Umbilical cord (tissue), 2 donors: ENCODE measurements around the gene SMOC2. TPM values are rescaled to one million over a fixed set of nuclear protein-coding genes. Genes with fewer than 3 reads are reported as not detected.
"Not testable (repeated sequence)": the region's sequence is repeated elsewhere in the genome, so short reads cannot be mapped to it uniquely, and the experiment has no call there.

Experiments
- DNase-seq: peaks from one replicate; pipeline ENCODE4 v3.0.0-alpha.2; 2015; ENCODE audit warnings: low spot score
- total RNA-seq: library from RNA; depleted of rRNA; stranded (reverse); fragments of >200 nt; gene quantifications from one replicate; pipeline ENCODE4 v1.2.3, GENCODE V29; 2014; ENCODE audit warnings: low replicate concordance; ENCODE audit not compliant: insufficient read depth

SMOC2 gene
- total RNA-seq, 1 donor from 2014 or later, result 146 TPM

DNA sequence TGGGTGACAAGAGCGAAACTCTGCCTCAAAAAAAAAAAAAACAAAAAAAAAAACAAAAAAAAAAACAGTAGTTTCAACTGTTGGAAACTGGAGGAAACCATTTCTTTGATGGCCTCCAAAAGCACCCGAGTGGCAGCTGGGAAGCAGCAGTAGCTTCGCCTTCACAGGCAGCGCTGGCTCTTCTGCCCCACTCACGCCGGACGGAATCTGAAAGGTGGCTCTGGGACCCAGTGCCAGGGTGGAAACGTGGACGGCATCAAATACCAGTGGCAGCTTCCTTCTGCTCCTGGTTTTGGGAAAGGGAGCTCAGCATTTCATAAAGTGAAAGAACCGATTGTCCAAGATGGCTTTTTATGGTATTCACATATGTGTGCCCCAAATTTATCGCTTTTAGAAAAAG, 159.4 kb downstream of the SMOC2 start:
- no peak for DNase-seq

DNA sequence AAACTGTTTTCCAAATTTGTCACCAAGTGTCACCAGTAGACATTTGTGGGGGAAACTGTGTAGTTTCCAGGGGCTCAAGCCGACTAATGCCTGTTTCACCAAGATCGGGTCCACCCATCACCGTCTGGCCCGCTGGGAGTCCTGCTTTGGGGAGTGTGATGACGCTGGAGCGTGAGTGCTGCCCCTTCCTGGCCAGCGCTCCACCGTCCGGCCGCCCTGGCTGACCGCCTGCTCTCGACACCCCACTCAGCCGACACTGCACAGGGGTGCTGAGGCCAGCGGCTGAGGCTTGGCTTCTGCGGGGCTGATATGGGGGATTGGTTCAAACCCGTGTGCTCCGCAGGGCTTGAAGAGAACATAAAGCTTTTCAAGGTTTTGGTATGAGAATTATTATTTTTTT, 160.1 kb downstream of the SMOC2 start:
- no peak for DNase-seq

DNA sequence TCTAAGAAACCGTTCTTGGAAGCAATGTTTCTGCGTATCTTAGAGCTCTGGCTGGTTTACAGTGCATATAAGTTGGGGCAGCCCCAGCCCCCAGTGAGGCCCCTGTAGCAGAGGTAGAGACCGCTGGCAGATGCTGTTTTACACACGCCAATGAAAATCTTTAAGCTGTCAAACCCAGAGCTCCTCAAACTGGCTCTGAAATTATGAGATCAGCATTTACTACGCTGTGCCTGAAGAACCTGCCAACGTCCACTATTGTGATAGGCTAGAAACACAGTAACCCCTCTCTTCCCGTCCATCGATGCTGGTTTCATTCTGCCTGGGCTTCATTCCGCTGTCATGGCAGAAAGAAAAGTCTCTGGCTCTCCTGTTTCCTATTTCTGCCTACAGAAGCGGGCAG, 160.6 kb downstream of the SMOC2 start:
- DNase-seq, result peak; percentile 70

GRCh38 chr6:168602576-168602975, 161.6 kb downstream of the SMOC2 start:
- DNase-seq, result no peak

- DNase-seq, result no peak
These were observed 162.2 kb downstream of the SMOC2 start for GRCh38 chr6:168603234-168603633.

- DNase-seq, result no peak
These were observed 165.0 kb downstream of the SMOC2 start for GRCh38 chr6:168605964-168606363.

DNA sequence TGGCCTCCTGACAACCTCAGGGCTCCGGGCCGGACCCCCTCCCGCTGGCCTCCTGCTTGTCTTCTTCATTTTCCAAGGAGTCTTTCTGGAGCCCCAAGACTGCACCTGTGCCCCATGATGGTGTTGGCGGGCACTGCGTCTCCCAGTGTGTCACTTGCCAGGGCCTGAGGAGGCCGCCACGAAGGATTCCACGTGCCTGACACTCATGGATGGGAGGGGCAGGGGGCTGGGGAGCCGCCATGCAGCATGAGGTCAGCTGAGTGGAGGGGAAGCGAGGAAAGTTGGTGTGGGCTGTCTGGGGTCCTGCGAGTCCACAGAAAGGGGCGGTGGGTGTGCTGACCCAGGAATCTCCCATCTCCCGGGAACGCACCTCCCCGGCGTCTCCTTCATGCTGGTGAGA, 165.7 kb downstream of the SMOC2 start:
- no peak for DNase-seq

- DNase-seq, result no peak
These were observed 166.5 kb downstream of the SMOC2 start for GRCh38 chr6:168607272-168608112.

- no peak for DNase-seq
These were observed 167.1 kb downstream of the SMOC2 start for GRCh38 chr6:168608113-168608400.

GRCh38 chr6:168609026-168609685, 168.2 kb downstream of the SMOC2 start:
- no peak for DNase-seq

- DNase-seq, result no peak
These were observed 169.0 kb downstream of the SMOC2 start for GRCh38 chr6:168609914-168610490.

DNA sequence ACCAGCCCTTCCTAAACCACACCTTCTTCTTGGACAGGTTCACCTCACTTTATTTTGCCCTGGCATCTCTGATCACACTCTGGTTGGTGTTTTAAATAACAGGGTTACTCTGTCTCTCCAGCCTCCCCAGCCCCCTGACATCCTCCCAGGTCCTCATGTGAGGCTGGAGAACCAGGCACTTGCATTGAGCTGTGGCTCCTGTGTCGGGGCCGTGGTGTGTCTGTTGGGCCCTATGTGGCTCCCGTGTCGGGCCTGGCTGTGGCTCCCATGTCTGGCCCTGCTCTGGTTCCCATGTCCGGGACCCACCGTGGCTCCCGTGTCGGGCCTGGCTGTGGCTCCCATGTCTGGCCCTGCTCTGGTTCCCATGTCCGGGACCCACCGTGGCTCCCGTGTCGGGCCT, 170.0 kb downstream of the SMOC2 start:
- not testable (repeated sequence) for DNase-seq

DNA sequence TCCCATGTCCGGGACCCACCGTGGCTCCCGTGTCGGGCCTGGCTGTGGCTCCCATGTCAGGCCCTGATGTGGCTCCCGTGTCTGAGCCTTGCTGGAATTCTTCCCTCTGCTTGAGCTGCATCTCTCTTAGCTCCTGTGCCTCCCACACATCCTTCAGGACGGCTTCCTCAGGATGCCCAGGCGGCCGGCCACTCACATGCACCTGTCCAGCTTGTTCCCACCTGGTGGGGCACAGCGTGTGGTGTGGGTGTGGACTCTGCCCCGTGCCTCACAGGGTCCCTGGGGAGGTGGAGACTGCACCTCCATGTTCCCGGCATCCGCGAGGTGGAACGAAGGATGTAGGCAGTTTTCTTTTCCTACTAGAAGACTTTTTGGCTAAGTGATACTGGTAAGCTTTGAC, 170.7 kb downstream of the SMOC2 start:
- DNase-seq, result no peak

DNA sequence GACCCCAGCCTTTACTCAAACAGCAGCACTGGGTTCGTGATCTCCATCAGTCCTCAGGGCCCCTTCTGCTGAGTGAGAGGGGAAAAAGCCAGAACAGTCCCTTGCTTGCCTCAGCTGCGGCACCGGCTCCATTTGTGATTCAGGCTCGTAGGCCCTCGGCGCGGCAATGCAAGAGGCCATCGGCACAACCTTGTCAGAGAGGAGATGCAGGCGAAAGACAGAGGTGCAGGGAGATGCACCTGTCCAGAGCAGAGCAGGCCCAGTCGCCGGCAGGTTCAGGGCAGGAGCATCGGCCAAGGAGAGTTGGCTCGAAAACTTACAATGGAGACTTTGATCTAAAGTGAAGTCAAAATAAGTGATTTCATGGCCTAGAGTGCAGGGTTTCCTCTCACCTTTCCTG, 171.6 kb downstream of the SMOC2 start:
- DNase-seq, result no peak

DNA sequence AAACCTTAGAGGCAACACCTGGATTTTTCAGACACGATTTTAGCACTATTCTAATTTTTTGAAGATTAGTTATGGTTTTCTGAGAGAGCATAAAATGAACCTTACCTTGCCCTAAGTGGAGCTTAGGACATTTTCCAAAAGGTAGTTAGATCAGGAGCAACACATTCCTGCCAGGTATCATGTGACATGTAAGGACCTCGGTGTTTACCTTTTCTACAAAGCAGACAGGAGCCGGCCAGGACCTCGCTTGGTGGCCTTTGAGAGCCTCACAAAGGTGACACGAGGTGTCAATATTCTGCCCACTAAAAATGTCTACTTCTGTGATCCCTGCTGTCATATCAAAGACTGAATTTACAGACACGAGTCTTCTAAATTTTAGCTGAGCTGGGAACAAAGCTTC, 174.9 kb downstream of the SMOC2 start:
- DNase-seq, result no peak

DNA sequence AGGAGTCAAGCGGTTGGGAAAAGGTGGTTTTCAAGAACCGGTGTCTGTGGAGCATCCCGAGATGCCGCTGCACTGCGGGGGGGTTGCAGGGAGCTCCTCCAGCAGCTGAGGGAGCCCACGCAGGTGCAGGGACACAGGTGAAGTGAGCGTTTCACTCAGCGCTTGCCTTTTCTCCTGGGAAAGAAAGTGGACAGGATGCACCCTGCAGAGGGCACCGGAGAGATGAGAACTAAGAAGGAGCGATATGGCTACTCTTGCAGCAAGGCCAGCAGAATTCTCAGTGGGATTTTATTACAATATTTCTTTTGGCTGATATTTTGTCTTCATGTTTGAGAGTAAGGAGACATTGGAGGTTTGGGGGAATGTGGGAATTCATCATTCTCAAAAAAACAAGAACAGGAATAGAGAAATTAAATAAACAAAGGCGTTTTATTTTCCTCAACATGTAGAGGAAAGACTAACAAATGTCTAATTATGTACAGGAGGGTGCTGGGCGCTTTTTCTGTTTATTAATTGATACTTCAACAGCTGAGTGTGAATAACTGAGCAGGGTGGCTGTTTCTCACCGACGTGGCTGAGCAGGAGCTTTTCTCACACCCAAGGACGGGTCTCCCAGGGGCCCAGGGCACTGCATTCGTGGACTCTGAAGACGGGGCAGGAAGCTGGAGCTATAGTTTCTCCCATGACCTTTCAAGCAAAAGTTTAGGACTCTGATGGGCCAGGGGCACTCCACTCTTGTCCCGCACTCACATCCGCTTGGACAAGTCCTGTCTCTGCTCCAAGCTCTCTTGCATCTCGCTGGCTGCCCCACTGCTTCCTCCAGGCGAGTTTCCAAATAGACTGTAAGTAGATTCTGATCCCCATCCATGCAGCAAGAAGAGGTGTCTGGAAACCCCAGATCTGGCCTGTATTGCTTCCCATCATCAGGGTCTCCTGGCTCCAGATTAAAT, 176.1 kb downstream of the SMOC2 start:
- peak; percentile 39 for DNase-seq

- DNase-seq, result no peak
These were observed 177.7 kb downstream of the SMOC2 start for GRCh38 chr6:168618546-168619315.

DNA sequence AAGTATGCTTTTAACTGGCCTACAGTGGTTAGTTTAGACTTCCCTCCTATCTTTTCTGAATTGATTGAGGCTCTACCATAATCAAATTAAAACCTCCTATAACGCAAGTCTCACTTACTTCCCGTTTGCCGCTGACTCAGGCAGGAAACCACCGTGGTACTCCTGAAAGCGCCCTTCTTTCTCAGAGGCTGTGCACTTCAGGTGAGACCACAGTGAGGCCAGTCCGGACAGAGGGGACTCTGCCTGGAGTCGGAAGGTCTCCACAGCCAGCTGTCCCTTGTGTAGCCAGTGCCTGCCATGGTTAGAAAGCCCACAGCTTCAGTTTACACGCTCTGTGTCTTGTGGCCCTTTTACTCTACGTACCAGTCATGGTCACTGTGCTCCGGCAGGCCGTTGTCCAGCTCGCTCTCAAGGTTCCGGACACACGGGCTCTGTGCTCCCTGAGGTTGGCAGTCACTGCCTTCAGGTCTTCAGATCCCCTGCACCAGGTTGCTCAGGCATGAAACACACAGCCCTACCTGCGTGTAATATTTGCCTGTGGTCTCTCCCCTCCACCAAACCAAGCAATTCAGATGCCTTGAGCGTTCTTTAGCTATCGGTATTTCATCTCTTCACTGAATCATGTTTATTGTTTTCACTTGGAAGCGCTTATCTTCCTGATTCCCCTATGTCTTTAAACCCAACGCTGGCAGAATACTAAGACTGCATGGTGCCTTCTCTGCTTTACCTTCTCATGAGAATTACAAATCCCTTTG, 178.8 kb downstream of the SMOC2 start:
- DNase-seq, result no peak

DNA sequence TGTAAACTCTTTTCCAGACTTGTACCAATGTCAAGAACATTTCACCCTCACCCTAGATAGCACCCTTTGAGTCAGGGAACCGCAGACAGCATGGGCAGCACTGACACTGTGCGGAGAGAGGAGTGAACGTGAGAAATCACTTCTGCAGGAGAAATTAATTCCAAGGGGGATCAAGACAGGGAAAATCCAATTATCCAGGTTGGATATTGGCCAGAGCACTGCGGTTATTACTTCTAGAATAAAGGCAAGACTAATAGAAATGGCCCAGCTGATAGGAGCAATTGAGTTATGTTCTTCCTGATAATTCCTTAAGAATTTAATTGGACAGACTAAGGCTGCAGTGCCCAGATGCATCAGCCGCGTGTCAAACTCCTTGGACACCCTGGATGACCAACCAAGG, 179.6 kb downstream of the SMOC2 start:
- peak; percentile 51 for DNase-seq

DNA sequence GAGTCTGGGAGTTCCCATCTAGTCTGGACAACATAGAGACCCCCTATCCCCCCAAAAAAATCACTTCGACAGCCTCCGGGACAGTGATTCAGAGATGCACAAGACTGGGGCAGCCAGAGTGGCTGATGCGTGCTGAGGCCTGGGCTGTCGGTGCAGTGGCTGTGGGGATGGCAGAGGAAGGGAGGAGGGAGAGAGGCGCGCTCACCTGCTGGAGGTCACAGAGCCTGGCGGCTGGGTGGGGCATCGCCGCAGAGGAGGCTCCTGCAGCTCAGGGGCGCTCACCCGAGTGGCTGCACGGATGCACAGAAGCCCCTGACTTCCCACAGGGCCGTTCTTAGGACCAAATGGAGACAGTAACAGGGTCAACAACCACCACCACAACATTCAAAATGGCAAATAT, 182.8 kb downstream of the SMOC2 start:
- no peak for DNase-seq
